Peyer's patch (tissue), 4 donors: Measurements from ENCODE around the gene BMPR1A. TPM values are rescaled to one million over a fixed set of nuclear protein-coding genes. Genes with fewer than 3 reads are reported as not detected.
"Not testable (repeated sequence)": the region's sequence is repeated elsewhere in the genome, so short reads cannot be mapped to it uniquely, and the experiment has no call there.

Source experiments
- DNase-seq, 3 donors: peaks; one replicate each; pipeline ENCODE4 v3.0.0-alpha.2; 2017 to 2019
- H3K27ac ChIP-seq, 4 donors: fragments of 200-600 bp; sonication (generic); one replicate each; pipeline ENCODE4 v1.5.1; 2016 to 2019
- H3K27me3 ChIP-seq, 2 donors: fragments of 200-600 bp; sonication (generic); one replicate each; pipeline ENCODE4 v1.5.1; 2019
- H3K36me3 ChIP-seq, 3 donors: fragments of 200-600 bp; sonication (generic); one replicate each; pipeline ENCODE4 v1.5.1; 2016 to 2019
- H3K4me1 ChIP-seq, 4 donors: fragments of 200-600 bp; sonication (generic); one replicate each; pipeline ENCODE4 v1.5.1; 2016 to 2019
- H3K4me3 ChIP-seq, 4 donors: fragments of 200-600 bp; sonication (generic); 1 replicate in 3 of 4; 2 replicates in 1 of 4; pipeline ENCODE4 v1.5.1; 2016 to 2019; ENCODE audit warnings: mild to moderate bottlenecking in 1 of 4
- H3K9me3 ChIP-seq, 4 donors: fragments of 200-600 bp; sonication (generic); one replicate each; pipeline ENCODE4 v1.5.1; 2016 to 2019; ENCODE audit warnings: mild to moderate bottlenecking in 1 of 4
- POLR2A ChIP-seq, 2 donors: fragments of 450-650 bp; IDR thresholded peaks; one replicate each; pipeline ENCODE4 v1.5.1; 2017; ENCODE audit warnings: antibody characterized with exemption in 2 of 2, mild to moderate bottlenecking in 2 of 2, moderate library complexity in 2 of 2
- total RNA-seq, 4 donors: library from RNA; depleted of rRNA; stranded (reverse); fragments of >200 nt; gene quantifications; one replicate each; pipeline ENCODE4 v1.1.0, GENCODE V29; 2016
- TF ChIP-seq, protein P1 (sequence below), 6 experiments: fragments of 450-650 bp in 4 of 6; fragments of 200-600 bp in 2 of 6; sonication (generic) in 1 of 6; IDR thresholded peaks; one replicate each; pipeline ENCODE4 v1.5.1; 2017 to 2019; ENCODE audit warnings: antibody characterized with exemption in 6 of 6, mild to moderate bottlenecking in 3 of 6, moderate library complexity in 1 of 6

BMPR1A gene
- total RNA-seq, 4 donors from 2014 or later, result 17.1 to 40.1 (median 24.9) TPM

DNA sequence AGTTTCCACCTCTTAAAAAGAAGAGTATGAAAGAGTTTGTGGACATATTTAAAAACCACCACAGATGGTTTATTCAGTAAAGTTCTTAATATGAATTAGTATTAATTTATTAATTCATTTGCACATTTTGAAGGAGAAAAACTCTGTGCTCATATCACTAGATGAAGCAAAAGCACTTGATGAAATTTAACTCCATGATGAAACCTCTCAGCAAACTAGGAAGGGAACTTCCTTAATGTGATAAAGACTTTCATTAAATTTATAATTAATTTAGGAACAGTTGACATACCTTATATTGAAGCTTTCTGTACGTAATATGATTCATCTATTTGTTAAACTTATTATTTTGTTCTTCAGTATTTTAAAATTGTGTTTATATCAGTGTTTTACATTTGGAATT is 101.6 kb downstream of the BMPR1A start:
- no peak overlapping the region for H3K4me3 ChIP-seq
- DNase-seq, result no peak
- H3K27ac ChIP-seq, result no peak overlapping the region
- H3K27me3 ChIP-seq, result no peaks in the 10 kb centered on the region
- H3K4me1 ChIP-seq, result no peaks in the 10 kb centered on the region
- no peak for TF ChIP-seq POLR2A (IDR thresholded peaks at IDR 0.05)
- TF ChIP-seq, protein P1, sequence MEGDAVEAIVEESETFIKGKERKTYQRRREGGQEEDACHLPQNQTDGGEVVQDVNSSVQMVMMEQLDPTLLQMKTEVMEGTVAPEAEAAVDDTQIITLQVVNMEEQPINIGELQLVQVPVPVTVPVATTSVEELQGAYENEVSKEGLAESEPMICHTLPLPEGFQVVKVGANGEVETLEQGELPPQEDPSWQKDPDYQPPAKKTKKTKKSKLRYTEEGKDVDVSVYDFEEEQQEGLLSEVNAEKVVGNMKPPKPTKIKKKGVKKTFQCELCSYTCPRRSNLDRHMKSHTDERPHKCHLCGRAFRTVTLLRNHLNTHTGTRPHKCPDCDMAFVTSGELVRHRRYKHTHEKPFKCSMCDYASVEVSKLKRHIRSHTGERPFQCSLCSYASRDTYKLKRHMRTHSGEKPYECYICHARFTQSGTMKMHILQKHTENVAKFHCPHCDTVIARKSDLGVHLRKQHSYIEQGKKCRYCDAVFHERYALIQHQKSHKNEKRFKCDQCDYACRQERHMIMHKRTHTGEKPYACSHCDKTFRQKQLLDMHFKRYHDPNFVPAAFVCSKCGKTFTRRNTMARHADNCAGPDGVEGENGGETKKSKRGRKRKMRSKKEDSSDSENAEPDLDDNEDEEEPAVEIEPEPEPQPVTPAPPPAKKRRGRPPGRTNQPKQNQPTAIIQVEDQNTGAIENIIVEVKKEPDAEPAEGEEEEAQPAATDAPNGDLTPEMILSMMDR (IDR thresholded peaks at IDR 0.05), result no peak
- no peaks in the 10 kb centered on the region for H3K9me3 ChIP-seq
- no peaks in the 10 kb centered on the region for H3K36me3 ChIP-seq

DNA sequence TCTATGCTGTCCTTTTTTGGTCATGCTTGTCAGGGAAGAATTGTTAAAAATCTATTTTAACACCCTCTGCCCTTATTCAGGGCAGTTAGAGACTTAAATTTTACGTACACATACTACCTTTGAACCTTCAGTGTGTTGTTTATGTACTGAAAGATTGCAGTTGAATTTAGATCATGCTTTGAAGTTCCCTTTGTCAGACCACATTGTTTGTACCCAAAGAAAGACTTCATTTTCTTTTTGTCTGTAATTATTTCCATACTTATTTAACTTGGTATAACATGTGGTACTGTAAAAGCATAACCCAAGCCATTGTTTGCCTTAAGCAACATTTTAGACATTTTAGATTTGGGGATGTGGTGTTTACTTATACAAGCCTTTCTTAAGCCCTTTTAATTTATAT is 104.9 kb downstream of the BMPR1A start:
- Histone ChIP-seq H3K27ac (no peak overlapping the region), H3K4me1 (no peaks in the 10 kb centered on the region), H3K4me3 (no peak overlapping the region), H3K27me3 (no peaks in the 10 kb centered on the region), H3K36me3 (no peaks in the 10 kb centered on the region), H3K9me3 (no peaks in the 10 kb centered on the region)
- DNase-seq, result no peak
- no peak for TF ChIP-seq POLR2A (IDR thresholded peaks at IDR 0.05)
- TF ChIP-seq, protein P1 (IDR thresholded peaks at IDR 0.05), result no peak

DNA sequence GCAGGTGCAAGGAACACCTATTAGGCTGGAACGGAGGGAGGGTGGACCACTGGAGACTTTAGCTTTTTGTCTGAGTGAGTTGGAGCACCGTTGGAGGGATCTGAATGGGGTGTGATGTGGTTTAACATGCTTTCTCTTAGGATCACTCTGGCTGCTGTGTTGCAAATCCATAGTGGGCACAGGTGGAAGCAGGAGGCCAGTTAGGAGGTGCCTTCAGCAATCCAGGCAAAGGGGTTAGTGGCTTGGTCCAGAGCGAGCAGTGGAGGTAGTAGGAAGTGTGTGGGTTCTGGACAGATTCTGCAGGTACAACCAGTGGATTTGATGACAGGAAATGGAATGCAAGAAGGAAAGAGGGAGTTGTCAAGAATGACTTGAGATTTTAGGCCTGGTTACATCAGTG is 106.0 kb downstream of the BMPR1A start:
- DNase-seq, result no peak
- H3K27me3 ChIP-seq, result no peaks in the 10 kb centered on the region
- H3K9me3 ChIP-seq, result no peaks in the 10 kb centered on the region
- TF ChIP-seq, protein P1 (IDR thresholded peaks at IDR 0.05), result no peak
- no peak for TF ChIP-seq POLR2A (IDR thresholded peaks at IDR 0.05)
- no peaks in the 10 kb centered on the region for H3K36me3 ChIP-seq
- no peak overlapping the region for H3K4me3 ChIP-seq
- H3K27ac ChIP-seq, result no peak overlapping the region
- no peaks in the 10 kb centered on the region for H3K4me1 ChIP-seq

DNA sequence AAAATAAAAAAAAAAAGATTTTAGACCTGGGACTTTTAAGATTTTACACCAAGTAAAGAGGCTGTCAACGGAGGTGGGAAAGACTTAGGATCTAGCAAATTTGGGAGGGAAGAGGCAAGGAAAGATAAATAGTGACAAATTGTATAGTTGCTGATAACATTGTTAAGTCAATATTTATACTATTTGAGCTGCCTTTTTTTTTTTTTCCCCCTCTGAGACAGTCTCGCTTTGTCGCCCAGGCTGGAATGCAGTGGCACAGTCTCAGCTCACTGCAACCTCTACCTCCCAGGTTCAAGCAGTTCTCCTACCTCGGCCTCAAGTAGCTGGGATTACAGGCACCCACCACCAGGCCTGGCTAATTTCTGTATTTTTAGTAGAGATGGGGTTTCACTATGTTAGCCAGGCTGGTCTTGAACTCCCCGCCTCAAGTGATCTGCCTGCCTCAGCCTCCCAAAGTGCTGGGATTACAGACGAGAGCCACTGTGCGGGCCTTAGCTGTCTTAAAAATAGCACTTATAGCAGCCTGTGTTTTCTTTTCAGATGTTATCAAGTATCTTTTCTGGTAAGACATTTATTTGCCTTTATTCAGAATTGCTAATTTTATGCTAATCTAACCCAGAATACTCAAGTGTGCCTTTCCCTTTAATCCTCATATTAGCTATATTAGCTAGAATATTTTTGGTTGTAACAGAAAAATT is 106.5 kb downstream of the BMPR1A start:
- Histone ChIP-seq H3K9me3 (no peaks in the 10 kb centered on the region), H3K4me3 (no peak overlapping the region), H3K4me1 (no peaks in the 10 kb centered on the region), H3K36me3 (no peaks in the 10 kb centered on the region), H3K27me3 (no peaks in the 10 kb centered on the region), H3K27ac (no peak overlapping the region)
- TF ChIP-seq, protein P1 (IDR thresholded peaks at IDR 0.05), result no peak
- no peak for TF ChIP-seq POLR2A (IDR thresholded peaks at IDR 0.05)
- DNase-seq, result no peak

DNA sequence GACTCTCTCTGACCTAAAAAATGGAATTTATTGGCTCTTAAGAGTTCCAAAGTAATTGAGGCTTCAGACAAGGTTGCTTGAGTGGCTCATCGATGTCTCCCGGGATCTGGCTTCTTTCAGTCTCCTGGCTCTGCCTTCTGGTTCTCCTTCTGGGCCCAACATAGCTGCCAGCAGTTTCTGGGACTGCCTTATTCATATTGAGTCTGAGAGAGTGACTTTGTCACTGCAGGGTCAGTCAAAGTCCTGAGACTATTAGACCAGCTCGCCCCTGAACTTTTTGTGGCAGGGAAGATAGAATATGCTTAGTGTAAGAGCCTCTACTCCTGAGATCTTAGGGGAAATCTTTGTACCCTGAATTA is 107.0 kb downstream of the BMPR1A start:
- Histone ChIP-seq H3K27me3 (no peaks in the 10 kb centered on the region), H3K27ac (no peak overlapping the region), H3K4me3 (no peak overlapping the region), H3K9me3 (no peaks in the 10 kb centered on the region), H3K36me3 (no peaks in the 10 kb centered on the region), H3K4me1 (no peaks in the 10 kb centered on the region)
- no peak for TF ChIP-seq POLR2A (IDR thresholded peaks at IDR 0.05)
- TF ChIP-seq, protein P1 (IDR thresholded peaks at IDR 0.05), result no peak
- no peak for DNase-seq

DNA sequence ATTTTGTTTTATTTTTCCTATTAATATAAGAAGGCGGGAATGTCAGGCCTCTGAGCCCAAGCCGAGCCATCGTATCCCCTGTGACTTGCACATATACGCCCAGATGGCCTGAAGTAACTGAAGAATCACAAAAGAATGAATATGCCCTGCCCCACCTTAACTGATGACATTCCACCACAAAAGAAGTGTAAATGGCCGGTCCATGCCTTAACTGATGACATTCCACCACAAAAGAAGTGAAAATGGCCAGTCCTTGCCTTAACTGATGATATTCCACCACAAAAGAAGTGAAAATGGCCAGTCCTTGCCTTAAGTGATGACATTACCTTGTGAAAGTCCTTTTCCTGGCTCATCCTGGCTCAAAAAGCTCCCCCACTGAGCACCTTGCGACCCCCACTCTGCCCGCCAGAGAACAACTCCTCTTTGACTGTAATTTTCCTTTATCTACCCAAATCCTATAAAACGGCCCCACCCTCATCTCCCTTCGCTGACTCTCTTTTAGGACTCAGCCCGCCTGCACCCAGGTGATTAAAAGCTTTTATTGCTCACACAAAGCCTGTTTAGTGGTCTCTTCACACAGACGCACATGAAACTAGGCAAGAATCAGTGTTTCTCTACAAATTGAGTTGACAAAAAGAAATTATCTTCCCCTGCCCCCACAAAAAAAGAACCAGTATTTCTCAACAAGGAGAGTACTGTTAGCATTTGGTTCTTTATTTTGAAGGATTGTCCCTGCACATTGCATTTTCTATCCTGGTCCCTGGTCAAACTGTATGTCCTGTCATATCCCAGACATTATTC is 108.8 kb downstream of the BMPR1A start:
- not testable (repeated sequence) for DNase-seq, H3K36me3 ChIP-seq, H3K9me3 ChIP-seq, H3K27me3 ChIP-seq, H3K4me3 ChIP-seq, H3K4me1 ChIP-seq, H3K27ac ChIP-seq
